ENCODE measurements around the gene CROCC2.

The CROCC2 gene

GRCh38 chr2:240906141-240906910 lies at the start of gene CROCC2:
TSS of gene CROCC2 (plus strand) at chr2:240906336. CDS start at chr2:240906514, 178 bp downstream.
- DNase-seq (ENCODE audit: low read depth): no peak

DNA sequence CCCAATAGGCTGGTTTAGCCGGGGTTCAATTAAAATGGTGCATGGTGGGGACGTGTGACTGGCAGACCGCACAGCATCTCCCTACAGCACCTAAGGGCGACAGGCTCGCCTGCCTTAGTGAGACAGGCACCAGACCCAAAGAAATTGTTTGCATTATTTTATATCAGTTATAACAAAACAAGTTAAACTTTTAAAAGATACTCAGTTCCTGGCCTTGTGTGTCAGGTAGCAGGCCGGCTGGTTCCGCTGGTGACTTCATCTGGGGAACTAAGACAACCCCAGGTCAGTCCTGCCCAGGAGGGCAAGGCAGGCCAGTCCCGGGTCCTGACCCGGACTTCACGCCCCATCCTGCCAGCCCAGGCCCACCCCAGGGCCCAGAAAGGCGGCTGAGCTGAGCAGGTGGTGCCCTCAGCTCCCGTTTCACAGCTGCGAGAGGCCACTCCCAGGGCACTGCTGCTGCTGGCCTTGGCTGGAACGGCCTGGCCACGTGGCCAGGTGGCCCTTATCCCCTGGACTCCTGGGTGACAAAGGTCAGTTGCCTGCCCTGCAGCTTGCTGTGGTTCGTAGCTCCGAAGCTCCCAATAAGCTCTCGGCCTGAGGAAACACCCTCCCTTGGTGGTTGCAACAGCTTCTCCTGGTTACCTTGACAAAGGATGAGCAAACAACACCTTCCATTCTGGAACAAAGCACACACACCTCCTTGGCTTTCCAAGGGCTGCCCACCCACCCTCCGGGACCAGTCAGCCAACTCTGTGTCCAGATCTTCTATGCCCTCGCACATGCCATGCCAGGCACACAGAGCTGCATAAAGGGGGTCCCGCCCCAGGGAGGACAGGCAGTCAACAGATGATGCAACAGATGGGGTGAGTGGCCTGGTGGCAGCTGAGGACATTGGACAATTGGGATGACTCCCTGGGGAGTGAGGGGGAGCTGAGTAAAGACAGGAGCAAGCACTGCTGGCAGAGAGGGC lies 48.8 kb upstream of the CROCC2 start:
- DNase-seq (ENCODE audit: low read depth): no peak

DNA sequence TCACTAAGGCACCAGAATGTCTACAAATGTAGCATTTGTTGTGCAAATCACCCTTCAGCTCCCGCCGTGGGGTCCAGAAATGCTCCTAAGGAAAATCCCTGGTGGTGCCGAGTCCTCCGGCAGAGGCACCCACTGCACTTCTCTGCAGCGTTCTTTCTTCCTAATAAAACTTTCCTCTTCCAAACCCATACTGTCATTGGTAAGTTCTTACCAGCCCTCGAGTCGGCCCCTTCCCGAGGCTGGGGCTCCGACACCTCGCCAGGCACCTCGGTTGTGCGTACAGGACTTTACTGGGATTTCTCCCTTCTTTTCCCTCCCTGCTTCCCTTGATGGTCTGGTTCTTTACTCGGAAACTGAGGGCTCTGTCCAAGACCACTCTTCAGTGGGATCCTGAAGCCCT lies 47.8 kb upstream of the CROCC2 start:
- no peak for DNase-seq (ENCODE audit: low read depth)

GRCh38 chr2:240858871-240859270 lies 47.3 kb upstream of the CROCC2 start:
- no peak for DNase-seq (ENCODE audit: low read depth)

DNA sequence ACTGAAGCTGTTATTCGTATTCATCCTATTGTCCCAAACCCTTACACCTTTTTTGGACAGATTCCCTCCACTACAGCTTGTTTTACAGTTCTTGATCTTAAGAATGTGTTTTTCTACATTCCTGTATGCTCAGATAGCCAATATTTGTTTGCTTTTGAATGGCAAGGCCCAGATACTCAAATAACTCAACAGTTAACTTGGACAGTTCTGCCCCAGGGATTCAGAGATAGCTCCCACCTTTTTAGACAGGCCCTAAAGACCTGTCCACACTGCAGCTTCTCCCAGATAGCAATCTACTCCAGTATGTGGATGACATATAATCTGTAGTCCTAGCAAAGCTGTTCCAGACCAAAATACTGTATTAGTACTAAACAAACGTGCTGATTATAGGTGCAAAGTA lies 44.6 kb upstream of the CROCC2 start:
- DNase-seq (ENCODE audit: low read depth): no peak

GRCh38 chr2:240864475-240864874 lies 41.7 kb upstream of the CROCC2 start:
- DNase-seq (ENCODE audit: low read depth): no peak

DNA sequence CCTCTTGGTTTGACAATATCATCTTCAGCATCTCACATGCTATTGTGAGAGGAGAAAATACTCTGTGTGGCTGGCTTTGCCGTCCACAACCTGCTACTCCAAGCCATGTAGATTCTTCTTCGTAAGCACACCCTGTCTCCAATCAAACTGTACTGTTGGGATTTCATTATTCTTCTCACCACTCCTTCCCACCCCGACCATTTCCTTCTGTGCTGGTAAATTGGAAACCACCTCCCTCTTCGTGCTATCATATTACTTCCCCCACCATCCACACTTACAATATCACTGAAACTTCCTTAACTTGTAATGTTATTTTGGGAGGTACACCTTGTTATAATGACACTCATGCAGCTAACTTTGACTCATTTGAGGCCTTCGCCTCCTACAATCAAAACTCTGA lies 40.7 kb upstream of the CROCC2 start:
- no peak for DNase-seq (ENCODE audit: low read depth)

DNA sequence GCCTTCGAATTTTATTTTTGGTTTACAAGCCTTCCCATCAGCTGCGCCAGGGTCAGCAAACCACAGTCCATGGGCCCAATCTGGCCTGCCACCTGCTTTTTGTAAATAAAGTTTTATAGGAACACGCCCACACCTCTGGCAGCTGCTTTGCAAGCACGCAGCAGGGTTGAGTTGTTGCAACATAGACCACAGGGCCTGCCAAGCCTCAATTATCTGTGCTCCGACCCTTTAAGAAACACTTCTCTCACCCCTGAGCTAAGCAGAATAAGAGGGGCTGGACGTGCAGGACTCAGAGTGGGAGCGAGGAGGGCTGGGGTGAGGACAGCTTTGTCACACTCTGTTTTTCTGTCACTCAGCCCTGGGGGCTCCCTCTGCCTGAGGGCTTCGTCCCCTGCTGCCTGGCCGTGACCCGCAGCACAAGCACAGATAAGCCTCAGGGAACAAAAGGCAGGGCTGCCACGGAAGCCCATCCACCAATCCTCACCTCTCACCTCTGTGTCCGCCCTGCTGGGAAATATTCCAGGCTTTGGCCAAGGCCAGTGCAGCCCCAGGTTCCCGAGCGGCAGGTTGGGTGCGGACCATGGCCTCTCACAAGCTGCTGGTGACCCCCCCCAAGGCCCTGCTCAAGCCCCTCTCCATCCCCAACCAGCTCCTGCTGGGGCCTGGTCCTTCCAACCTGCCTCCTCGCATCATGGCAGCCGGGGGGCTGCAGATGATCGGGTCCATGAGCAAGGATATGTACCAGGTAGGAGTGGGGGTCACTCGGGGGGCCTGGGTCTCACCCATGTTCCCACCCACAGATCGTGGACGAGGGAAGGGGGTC lies 37.6 kb upstream of the CROCC2 start, which contains the start of gene AGXT:
TSS of gene AGXT (plus strand) at position 539 of the 823 bp plus-strand sequence. CDS start at position 581, 42 bp downstream.
- no peak for DNase-seq (ENCODE audit: low read depth)

DNA sequence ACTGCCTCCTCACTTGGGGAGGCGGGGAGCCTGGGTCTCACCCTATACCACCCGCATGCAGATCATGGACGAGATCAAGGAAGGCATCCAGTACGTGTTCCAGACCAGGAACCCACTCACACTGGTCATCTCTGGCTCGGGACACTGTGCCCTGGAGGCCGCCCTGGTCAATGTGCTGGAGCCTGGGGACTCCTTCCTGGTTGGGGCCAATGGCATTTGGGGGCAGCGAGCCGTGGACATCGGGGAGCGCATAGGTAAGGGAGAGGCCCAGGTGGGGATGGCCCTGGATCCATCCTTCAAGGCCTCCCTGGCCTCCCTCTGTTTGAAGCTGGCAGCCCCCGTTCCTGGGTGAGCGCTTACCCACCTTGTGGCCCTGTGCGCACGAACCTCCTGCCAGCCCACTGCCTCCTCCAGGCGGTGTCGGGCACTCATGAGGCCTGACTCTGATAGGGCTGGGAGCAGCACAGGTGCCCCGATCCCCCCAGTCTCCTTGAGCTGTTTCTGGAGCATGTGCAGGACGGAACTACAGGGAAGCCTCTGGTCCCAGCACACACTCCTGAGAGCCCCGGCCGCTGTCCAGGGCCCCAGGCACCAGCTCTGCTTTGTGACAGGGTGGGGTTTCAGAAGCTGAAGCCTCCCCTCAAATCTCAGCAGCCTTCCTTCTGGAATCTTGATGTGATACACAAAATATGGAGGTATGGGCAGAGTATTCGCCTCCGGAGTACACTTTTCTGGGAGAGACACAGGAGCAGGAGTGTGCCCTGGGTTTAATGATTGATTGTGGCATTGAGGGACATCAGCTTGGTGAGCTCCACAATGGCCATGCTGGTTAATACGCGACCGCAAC lies 36.8 kb upstream of the CROCC2 start:
- no peak for DNase-seq (ENCODE audit: low read depth)

DNA sequence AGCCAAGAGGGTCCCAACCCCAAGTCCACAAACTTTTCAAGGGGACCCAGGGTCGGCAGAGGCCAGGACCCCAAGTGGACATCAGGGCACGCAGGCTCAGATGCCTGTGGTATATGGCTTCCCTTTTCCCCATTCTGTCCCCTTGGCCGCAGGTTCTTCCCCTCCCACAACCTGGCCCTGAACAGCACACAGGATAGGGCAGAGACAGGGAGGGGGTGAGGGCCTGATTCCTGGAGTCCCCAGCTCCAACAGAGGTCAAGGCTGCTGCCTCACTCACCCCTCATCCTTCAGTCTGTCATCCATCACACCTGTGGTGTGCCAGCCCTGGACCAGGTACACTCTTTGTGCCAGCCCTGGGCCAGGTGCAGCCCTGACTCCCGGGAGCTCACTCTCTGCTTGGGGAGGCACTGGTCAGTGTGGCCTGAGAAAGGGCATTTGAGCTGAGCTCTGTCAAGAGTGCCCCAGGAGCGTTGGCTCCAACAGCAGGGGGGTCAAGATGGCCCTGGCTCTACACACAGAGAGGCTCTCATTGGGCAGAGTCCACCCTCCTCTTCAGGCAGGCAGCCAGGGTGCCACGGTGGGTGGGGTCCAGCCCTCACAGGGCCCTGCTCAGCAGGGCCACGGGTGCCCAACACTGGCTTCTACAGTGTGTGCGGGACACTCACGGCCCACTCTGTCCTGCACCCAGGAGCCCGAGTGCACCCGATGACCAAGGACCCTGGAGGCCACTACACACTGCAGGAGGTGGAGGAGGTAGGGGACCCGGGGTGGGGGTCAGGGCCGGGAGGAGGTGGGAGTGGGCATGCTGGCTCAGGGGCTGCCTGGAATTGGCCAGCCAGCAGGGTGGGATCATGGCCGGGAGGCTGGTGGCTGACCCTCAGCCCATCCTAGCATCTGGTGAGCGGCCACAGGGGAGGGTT lies 35.9 kb upstream of the CROCC2 start:
- no peak for DNase-seq (ENCODE audit: low read depth)

DNA sequence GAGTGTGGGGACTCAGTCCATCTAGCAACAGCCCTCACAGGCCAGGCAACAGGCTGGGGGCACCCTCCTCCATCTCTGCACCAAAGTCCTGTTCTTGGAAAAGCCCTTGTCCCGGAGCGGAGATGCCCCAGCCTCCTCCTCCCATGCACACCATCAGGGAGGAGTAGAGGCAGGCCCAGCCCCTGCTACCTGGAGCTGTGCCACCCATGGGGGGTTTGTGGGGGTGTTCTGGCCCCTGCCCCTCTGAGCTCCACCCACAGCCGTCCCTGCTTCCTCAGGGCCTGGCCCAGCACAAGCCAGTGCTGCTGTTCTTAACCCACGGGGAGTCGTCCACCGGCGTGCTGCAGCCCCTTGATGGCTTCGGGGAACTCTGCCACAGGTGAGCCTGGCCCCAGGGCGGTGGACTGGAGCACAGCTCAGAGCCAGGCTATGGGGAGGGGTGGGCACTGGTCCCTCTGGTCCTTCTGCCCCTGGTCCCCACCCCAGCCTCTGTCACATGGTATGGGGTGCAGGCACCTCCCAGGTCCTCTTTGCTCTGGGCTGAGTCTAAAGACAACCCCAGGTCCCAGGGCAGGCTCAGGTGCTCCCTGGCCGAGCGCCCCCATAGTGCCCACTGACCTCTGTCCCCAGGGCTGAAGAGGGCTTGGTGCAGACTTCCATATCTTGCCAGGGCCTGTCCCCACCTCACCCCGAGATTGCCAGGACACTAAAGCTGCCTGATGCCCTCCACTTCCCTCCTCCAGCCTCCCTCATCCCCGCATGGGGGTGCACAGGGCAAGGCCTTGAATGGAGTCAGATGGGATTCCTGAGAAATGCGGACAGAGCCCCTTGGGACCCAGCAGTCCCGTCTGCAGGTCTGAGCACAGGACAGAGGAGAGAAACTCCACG lies 34.8 kb upstream of the CROCC2 start:
- DNase-seq (ENCODE audit: low read depth): no peak

GRCh38 chr2:240872317-240873097 lies 33.6 kb upstream of the CROCC2 start:
- DNase-seq (ENCODE audit: low read depth): no peak

DNA sequence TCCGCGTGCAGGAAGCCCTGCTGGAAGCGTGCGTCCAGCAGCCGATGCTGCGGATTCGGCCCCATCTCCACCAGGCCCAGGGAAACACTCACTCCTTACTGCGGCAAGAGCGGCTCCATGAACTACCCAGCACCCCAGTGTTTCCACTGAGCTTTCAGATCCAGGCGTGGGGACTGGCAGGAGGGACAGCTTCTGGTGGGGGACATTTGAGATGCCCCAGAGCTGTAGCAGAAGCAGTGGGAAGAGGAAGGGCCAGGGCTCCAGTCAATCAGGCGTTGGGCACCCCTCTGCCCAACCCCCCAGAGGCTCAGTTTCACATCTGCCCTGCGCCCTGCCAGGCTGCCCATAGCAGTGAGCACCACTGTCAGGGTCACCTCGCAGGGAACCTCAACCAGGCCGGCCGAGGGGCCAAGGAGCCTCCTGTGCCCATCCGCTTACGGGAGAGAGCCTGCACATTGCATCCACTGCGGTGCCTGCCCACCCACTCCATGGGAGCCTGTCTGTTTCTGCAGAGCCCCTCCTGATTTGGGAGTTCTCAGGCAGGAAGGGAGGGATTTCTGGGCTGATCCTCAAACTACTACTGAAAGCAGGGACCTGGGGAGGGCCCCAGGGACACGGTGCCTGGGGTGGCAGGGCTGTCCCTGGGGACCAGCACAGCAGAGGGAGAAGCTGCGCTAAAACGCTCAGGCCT lies 32.9 kb upstream of the CROCC2 start:
- no peak for DNase-seq (ENCODE audit: low read depth)

DNA sequence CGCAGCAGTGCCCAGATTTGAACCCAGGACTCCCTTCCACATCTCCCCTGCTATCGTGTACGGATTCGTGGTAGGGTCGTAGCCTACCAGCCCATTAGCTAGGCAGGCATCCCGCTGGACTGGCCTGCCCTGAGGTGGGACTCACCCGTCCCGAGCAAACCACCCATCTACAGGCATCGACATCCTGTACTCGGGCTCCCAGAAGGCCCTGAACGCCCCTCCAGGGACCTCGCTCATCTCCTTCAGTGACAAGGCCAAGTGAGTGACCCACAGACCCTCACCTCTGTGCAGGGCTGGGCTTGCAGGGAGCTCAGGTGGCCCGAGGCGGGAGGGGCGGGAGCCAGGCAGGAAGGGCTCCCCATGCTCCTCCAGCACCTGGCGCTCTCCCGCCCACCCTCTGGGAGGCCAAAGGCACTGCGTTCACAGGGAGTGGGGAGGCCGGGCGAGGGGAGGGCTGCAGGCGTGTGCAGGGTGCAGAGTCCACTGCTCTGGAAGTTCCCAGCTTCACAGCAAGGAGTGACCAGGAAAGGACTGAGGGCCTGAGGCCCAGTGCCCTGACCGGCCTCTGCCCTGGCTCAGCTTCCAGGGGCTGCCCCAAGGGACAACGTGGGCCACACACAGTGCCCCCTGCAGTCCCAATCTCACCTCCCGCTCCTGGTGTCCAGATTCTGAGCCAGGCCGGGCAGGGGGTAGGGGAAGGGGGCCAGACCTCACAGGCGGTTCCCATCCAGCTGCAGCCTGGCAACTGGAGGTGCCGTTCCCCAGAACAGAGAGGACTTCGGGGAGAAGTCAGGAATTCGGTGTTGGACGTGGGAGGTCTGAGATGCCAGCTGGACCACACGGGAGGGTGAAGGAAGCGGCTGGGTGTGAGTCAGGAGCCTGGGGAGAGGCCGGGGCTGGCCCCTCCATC lies 32.1 kb upstream of the CROCC2 start:
- no peak for DNase-seq (ENCODE audit: low read depth)

- DNase-seq (ENCODE audit: low read depth): no peak
Measured at GRCh38 chr2:240874715-240875227, 31.4 kb upstream of the CROCC2 start.
